ENCODE data around the gene ST7. TPM values are rescaled to one million over a fixed set of nuclear protein-coding genes. Genes with fewer than 3 reads are reported as not detected.
"Not testable (repeated sequence)": the region's sequence is repeated elsewhere in the genome, so short reads cannot be mapped to it uniquely, and the experiment has no call there.

ST7 gene
- total RNA-seq, 1 donor from 2014 or later: 22.2 TPM

GRCh38 chr7:116971153-116971552, 17.9 kb downstream of the ST7 start:
- ATAC-seq; DNase-seq (ENCODE audit: low spot score): not testable (repeated sequence)

- peak; percentile 65 for ATAC-seq
Observed at GRCh38 chr7:116971869-116972268, 18.6 kb downstream of the ST7 start.

GRCh38 chr7:116975024-116975423, 21.7 kb downstream of the ST7 start:
- not testable (repeated sequence) for ATAC-seq

More at GRCh38 chr7:116971869-116972268, 18.6 kb downstream of the ST7 start:
- no peak for DNase-seq (ENCODE audit: low spot score)

GRCh38 chr7:116977172-116977571, 23.9 kb downstream of the ST7 start:
- ATAC-seq: no peak

More at GRCh38 chr7:116975024-116975423, 21.7 kb downstream of the ST7 start:
- DNase-seq (ENCODE audit: low spot score): not testable (repeated sequence)

GRCh38 chr7:116978006-116978405, 24.7 kb downstream of the ST7 start:
- DNase-seq (ENCODE audit: low spot score): no peak
- no peak for ATAC-seq

More at GRCh38 chr7:116977172-116977571, 23.9 kb downstream of the ST7 start:
- DNase-seq (ENCODE audit: low spot score): no peak

GRCh38 chr7:116979430-116979829, 26.1 kb downstream of the ST7 start:
- ATAC-seq: no peak
- DNase-seq (ENCODE audit: low spot score): no peak

- DNase-seq (ENCODE audit: low spot score) (no peak), ATAC-seq (no peak)
Observed at GRCh38 chr7:116980354-116980753, 27.1 kb downstream of the ST7 start.

- no peak for DNase-seq (ENCODE audit: low spot score)
- ATAC-seq: no peak
Observed at GRCh38 chr7:116981939-116982338, 28.6 kb downstream of the ST7 start.

- ATAC-seq (peak; percentile 26), DNase-seq (ENCODE audit: low spot score) (no peak)
Observed at GRCh38 chr7:116984511-116984910, 31.2 kb downstream of the ST7 start.

GRCh38 chr7:116984917-116985316, 31.6 kb downstream of the ST7 start:
- ATAC-seq: peak; percentile 82
- no peak for DNase-seq (ENCODE audit: low spot score)

GRCh38 chr7:116985575-116985974, 32.3 kb downstream of the ST7 start:
- DNase-seq (ENCODE audit: low spot score) (no peak), ATAC-seq (peak; percentile 43)

- DNase-seq (ENCODE audit: low spot score): no peak
- ATAC-seq: peak; percentile 47
Observed at GRCh38 chr7:116986611-116987565, 33.6 kb downstream of the ST7 start.

GRCh38 chr7:116988363-116988989, 35.2 kb downstream of the ST7 start:
- ATAC-seq (no peak), DNase-seq (ENCODE audit: low spot score) (no peak)

- no peak for ATAC-seq
- no peak for DNase-seq (ENCODE audit: low spot score)
Observed at GRCh38 chr7:116990056-116990455, 36.8 kb downstream of the ST7 start.

- DNase-seq (ENCODE audit: low spot score): no peak
Observed at GRCh38 chr7:116991233-116991632, 37.9 kb downstream of the ST7 start.

GRCh38 chr7:116994611-116995010, 41.3 kb downstream of the ST7 start:
- ATAC-seq: no peak
- DNase-seq (ENCODE audit: low spot score): no peak

More at GRCh38 chr7:116991233-116991632, 37.9 kb downstream of the ST7 start:
- ATAC-seq: no peak

GRCh38 chr7:116997972-116998371, 44.7 kb downstream of the ST7 start:
- DNase-seq (ENCODE audit: low spot score) (no peak), ATAC-seq (no peak)

- DNase-seq (ENCODE audit: low spot score) (no peak), ATAC-seq (no peak)
Observed at GRCh38 chr7:116998567-116999175, 45.4 kb downstream of the ST7 start.

- no peak for ATAC-seq
- no peak for DNase-seq (ENCODE audit: low spot score)
Observed at GRCh38 chr7:116999311-116999710, 46.0 kb downstream of the ST7 start.

GRCh38 chr7:117001283-117001682, 48.0 kb downstream of the ST7 start:
- no peak for DNase-seq (ENCODE audit: low spot score)
- ATAC-seq: no peak

GRCh38 chr7:117004899-117005298, 51.6 kb downstream of the ST7 start:
- ATAC-seq: no peak

More at GRCh38 chr7:117004899-117005298, 51.6 kb downstream of the ST7 start:
- no peak for DNase-seq (ENCODE audit: low spot score)

Data from left lobe of liver (tissue), 2 donors.